ENCODE data around the gene FICD.
A peak's percentile ranks its signal among the peaks of the same experiment; 100 is the strongest.
"Not testable (repeated sequence)": the region's sequence is repeated elsewhere in the genome, so short reads cannot be mapped to it uniquely, and the experiment has no call there.

FICD gene

DNA sequence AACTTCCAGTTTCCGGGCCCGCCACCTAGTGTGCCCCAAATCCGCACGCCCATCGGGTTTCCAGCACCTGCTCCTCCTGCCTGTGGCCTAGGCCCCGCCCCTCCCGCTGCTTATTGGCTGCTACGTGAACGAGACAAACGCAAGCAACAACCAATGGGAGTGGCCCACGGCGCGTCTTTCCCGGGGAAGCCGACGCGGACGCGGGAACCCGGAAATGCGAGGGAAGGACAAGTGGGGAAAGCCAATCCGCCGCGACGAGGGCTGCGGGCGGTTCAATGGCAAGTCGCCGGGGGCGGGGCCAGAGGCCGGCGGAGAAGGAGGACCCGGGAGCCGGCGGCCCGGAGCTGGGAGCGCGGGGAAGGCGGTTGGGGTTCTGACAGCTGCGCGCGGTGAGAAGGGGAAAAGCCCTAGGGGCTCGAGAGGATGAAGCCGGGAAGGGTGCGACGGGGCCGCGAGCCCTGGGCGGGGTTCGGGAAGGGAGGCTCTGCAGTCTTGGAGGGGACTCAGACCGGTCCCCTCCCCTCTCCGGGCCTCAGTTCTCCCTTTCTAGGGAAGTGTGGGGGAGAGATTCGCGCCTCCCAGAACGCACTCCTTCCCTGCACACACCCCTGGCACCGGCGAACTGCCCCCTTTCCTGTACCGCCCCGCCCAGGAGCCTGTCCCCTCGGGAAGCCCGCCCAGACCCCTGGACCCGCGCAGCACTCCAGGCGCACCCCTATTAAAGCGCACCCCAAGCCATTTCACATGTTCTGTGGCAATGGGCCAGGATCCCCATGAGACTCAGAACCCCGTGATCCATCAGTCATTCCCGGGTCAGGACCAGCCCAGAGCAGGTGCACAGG is at the start of gene FICD:
TSS of gene FICD (plus strand) at position 305 of the 842 bp plus-strand sequence. CDS start 1,696 bp downstream, outside the sequence.
- peak; percentile 98 for DNase-seq

DNA sequence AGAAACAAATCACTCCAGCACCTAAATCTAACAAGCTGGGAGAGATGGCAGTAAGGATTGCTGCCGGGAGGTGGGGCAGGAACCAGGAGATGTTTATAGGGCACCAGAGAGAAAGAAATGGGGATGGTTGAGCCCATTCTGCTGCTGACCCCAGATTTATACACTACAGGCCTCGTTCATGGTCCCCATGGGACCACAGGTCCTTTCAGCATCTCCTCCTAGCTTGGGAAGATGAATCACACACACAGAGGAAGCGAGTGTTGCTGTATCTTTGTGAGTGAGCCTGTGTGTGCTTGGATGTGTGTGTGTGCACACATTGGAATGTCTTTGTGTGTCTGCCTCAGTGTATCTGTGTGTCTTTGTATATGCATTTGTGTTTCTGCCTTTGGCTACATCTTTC is 49.7 kb upstream of the FICD start:
- no peak for DNase-seq

GRCh38 chr12:108468196-108468968 is 46.7 kb upstream of the FICD start:
- DNase-seq = peak; percentile 10

DNA sequence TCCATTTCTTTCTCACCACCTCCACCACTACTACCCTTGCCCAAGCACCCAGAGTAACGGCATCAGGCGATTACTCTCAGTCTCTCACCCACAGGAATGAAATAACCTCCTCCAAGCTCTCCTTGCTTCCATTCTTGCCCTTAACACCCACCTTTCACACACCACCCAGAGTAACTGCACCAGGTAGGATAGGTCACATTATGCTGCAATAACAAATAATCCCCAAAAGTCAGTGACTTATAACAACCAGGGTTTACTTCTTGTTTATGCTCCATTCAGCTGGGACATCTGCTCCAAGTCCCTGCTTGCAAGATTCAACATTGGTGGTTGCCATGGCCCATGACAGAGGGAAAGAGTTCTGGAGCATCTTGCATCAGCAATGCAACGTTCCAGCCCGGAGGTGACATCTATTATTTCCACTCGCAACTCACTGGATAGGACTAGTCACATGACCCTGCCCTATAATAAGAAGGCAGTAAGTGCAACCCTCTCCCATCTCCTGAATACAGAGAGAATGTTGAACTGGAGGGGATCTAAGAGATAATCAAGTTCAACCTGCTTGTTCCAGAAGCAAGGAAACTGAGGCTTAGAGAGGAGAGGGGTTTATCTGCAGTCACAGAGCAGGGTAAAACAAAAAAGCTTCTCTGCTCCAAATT is 41.5 kb upstream of the FICD start:
- DNase-seq = no peak

- DNase-seq = no peak
These were observed 39.7 kb upstream of the FICD start for GRCh38 chr12:108475396-108475795.

GRCh38 chr12:108477055-108477880 is 37.8 kb upstream of the FICD start:
- no peak for DNase-seq

DNA sequence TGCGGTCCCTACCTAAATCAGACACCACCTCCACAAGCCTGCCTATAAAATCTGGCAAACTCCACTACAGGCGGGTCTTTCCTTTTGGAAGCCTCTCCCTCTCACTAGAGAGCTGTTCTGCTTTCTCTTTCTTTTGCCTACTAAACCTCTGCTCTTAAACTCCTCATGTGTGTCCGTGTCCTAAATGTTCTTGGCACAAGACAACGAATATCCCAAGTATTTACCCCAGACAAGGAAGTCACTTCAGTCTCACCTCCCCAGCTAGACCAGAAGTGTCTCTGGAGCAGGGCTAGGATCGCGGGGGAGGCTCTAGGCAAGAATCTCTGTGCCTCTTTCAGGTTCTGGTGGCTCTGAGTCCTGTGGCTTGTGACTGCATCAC is 37.2 kb upstream of the FICD start:
- DNase-seq = no peak

DNA sequence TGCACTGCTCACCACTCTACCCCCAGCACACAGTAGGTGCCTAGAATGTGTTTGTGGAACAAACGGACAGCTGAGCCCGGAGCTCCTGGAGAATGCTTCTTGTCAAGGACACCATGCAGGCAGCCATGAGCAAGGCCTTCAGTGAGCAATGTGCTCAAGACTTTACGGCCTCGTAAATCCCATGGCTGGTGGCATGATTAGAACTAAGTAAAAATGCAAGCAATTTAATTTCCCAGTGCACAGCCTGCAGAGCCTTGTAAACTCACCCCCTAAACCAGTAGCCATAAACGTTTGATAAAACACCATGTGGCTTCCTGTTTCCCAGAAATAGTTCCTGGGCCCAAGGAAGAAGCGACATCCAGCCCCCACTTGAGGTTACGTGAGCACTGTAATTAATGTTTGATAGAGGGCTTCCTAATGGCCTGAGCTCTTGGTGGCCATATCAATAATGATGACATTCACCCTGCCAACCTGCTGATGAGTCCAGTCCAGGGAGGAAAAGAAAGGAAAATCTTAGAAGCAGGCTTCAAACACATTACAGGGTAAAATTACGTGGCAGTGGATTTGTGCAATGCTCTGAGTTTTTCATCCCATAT is 36.4 kb upstream of the FICD start:
- DNase-seq = no peak

DNA sequence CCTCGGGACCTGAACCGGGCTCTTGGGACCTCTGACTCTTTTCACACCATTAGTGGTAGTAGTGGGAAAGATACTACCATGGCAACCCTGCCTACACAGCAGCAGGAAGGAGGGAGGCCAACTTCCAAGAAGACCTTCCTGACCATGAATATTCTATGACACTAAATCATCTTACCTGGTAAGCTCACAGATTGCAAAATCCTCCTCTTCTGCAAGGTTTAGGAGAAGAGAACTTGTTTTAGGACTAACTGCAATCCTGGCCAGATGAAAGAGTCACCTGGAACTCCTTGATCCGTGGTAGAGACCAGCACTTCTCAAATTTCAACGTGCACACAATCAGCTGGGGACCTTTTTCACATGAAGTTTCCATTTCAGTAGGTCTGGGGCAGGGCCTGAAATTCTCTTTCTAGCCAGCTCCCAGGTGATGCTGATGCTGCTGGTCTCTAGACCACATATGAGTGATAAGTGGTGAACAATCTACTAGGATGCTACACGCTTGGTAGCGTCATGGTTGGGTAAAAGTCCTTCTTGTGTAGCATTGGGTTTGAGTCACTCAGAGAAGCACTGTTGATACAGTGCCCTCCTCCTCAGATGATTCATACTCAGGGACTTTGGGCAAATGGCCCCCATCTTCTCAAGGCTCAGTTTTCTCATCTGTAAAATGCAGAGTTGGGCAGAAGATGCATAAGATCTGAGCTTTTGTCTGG is 35.6 kb upstream of the FICD start:
- no peak for DNase-seq

DNA sequence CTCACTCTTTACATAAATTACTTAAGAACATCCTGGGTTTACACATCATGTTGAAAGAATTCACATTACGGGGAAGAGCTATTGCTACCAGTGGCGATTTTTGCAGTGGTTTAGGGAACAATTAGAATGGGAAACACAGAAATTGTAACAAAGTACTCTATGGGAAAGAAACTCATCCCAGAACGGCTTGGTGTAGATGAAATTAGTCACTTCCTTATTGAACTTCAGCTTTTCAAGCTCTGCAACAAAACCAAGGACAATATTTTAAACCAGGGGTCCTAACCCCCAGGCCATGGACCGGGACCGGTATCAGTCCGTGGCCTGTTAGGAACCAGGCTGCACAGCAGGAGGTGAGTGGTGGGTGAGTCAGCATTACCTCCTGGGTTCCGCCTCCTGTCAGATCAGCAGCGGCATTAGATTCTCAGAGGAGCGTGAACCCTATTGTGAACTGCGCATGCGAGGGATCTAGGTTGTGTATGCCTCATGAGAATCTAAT is 32.3 kb upstream of the FICD start:
- no peak for DNase-seq

DNA sequence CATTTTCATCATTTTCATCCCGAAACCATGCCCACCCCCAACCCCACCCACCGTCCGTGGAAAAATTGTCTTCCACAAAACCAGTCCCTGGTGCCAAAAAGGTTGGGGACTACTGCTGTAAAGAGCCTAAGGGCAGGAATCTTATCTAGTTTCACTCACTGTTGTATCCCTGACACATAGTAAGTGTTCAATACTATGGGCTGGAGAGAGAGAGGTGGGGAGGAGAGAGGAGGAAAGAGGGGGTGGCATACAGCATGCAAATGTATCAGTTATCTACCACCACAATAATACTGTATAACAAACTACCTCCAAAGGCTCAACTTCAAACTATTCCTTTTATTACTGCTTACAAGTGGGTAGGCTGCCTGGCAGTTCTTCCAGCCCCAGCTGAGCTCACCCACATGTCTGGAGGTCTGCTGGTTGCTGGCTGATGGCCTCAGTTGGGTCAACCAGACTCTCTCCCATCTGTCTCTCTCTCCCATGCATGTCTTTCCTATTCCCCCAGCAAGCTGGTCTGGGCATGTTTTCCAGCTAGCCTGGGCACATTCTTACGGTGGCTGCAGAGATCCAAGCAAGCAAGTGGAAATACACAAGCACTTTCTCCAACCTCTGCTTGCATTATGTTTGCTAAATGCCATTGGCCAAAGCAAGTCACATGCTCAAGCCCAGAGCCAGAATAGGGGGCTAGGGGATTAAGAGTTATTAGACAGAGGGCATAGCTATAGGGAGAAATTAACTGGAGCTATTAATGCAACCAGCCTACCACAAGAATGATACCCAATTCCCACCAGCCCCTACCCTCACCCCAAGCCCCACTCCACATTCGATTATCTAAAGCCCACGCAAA is 31.6 kb upstream of the FICD start:
- DNase-seq = no peak

DNA sequence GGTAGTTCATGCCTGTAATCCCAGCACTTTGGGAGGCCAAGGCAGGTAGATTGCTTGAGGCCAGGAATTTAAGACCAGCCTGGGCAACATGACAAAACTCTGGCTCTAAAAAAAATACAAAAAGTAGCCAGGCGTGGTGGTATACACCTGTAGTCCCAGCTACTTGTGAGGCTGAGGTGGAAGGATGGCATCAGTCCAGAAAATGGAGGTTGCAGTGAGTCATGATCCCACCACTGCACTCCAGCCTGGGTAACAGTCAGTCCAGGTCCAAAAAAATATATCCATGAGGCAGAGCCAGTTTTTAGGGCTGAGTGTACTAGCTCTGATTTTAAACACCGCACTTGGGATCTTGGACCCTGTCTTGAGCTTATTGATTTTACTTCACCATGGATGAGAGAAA is 30.6 kb upstream of the FICD start:
- DNase-seq = no peak

DNA sequence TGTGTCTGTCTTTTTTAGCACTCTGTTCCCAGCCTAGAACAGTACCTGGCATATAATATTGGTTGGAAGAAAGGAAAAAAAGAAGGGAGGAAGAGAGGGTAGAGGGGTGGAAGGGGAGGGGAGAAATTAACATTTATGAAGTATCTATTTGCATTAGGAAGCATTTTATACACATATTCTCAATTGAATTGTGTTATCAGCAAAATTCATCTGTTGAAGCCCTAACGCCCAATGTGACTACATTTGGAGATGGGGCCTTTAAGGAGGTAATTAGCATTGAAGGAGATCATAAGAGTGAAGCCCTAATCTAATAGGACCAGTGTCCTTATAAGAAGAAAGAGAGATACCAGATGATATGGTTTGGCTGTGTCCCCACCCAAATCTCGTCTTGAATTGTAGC is 30.2 kb upstream of the FICD start:
- DNase-seq = no peak

DNA sequence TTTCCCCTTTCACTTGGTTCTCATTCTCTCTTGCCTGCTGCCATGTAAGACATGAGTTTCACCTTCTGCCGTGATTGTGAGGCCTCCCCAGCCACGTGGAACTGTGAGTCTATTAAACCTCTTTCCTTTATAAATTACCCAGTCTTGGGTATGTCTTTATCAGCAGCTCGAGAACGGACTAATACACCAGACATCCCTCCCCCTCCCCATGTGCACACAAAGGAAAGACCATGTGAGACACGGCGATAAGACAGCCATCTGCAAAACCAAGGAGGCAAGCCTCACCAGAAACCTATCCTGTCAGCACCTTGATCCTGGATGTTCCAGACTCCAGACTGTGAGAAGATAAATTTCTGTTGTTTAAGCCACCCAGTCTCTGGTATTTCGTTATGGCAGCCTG is 29.7 kb upstream of the FICD start:
- not testable (repeated sequence) for DNase-seq

GRCh38 chr12:108487029-108487428 is 28.0 kb upstream of the FICD start:
- not testable (repeated sequence) for DNase-seq

GRCh38 chr12:108491256-108491655 is 23.8 kb upstream of the FICD start:
- DNase-seq = no peak

GRCh38 chr12:108495054-108495453 is 20.0 kb upstream of the FICD start:
- DNase-seq = peak; percentile 39

GRCh38 chr12:108495823-108496579 is 19.1 kb upstream of the FICD start:
- no peak for DNase-seq

DNA sequence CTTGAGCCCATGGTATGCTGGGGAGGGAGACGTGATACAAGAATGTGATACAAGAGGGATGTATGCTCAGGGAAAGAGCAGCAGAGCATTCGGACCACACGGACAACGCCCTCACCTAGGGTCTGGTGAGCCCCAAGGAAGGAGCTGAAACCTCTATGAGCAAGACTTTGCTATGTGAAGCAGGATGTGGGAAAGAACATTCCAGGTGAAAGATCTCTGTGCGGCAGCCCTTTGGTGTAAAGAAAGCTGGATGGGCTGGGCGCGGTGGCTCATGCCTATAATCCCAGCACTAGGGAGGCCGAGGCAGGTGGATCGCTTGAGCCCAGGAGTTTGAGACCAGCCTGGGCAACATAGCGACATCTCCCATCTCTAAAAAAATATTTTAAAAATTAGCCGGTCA is 16.9 kb upstream of the FICD start:
- no peak for DNase-seq

DNA sequence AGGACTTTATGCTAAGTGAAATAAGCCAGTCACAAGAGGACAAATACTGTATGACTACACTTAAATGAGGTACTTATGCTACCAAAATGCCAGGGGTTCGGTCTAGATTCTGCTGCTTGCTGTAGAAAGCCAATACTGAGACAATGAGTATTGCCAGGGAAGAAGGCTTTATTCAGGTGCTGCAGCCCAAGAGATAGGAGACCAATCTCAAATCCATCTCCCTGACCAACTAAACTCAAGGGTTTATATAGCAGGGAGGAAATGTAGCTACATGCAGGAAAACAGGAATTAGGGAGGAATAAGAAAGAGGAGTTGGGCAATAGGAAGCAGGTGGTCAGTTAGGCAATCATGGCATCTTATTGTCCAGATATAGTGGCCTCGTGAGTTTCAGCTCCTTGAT is 12.2 kb upstream of the FICD start:
- no peak for DNase-seq
